K562 (cell line): ENCODE data around the gene EPB41L4B. TPM values are rescaled to one million over a fixed set of nuclear protein-coding genes. Genes with fewer than 3 reads are reported as not detected.
A peak's percentile ranks its signal among the peaks of the same experiment; 100 is the strongest.

ENCODE experiments used
- ATAC-seq: fragments of 200-7000 bp; cut with Tn5 transposase; 3 replicates; pipeline ENCODE4 v1.9.1; 2020; ENCODE audit warnings: moderate library complexity
- BruUV-seq: library from RNA; stranded (reverse); fragments of 400-500 nt; replicated peaks from 2 replicates; lab custom pipeline; 2021; lab: Mats Ljungman, UMichigan
- CTCF ChIA-PET: fragments of 300-600 bp; formaldehyde crosslinking; extraction: SDS; loops from one replicate; lab custom pipeline; 2021; ENCODE audit warnings: low intra/inter-chr PET ratio; lab: Yijun Ruan, JAX
- POLR2A ChIA-PET: fragments of 300-600, 350-650 bp; sonication (Branson Sonifier 250); formaldehyde crosslinking; extraction: SDS; loops from one replicate; lab custom pipeline; 2021; ENCODE audit warnings: antibody characterized with exemption, inconsistent platforms; lab: Yijun Ruan, JAX
- DNase-seq, 4 experiments: peaks; one replicate each; pipeline versions ENCODE4 v3.0.0 to v3.0.0-alpha.2; 2011 to 2018; ENCODE audit warnings: low spot score in 3 of 4, mixed read lengths in 3 of 4; ENCODE audit errors: extremely low read depth in 1 of 4
- FAIRE-seq: peaks from 2 replicates; lab custom pipeline; 2011; peaks lifted over from hg19 to GRCh38; lab: Jason Lieb, UNC
- H2AFZ ChIP-seq: 2 replicates; pipeline ENCODE4 v1.6.0; 2011; ENCODE audit warnings: low read depth, low read length, control low read depth, inconsistent platforms
- H3K27ac ChIP-seq: fragments of 200-600 bp; 3 replicates; pipeline ENCODE4 v1.8.0; 2011; ENCODE audit warnings: low read depth, mild to moderate bottlenecking, control low read depth, inconsistent platforms, low read length, moderate library complexity, mixed read lengths; ENCODE audit errors: extremely low read depth
- H3K27me3 ChIP-seq, 2 experiments: fragments of 300-600 bp in 1 of 2; 2 replicates in 1 of 2; 3 replicates in 1 of 2; pipeline versions ENCODE4 v1.6.0 to v1.8.0; 2011; ENCODE audit warnings: inconsistent platforms in 2 of 2, low read length in 2 of 2, mild to moderate bottlenecking in 1 of 2, mixed read lengths in 1 of 2, moderate library complexity in 1 of 2; ENCODE audit not compliant: control insufficient read depth in 2 of 2, insufficient read depth in 2 of 2
- H3K36me3 ChIP-seq: fragments of 300-600 bp; 3 replicates; pipeline ENCODE4 v1.8.0; 2011; ENCODE audit warnings: mild to moderate bottlenecking, low read length, inconsistent platforms; ENCODE audit not compliant: control insufficient read depth, insufficient read depth
- H3K4me1 ChIP-seq, 2 experiments: fragments of 200-600 bp in 1 of 2; replicated peaks in 1 of 2; 2 replicates in 1 of 2; 3 replicates in 1 of 2; pipeline versions ENCODE4 v1.5.1 to v1.8.0; 2011; ENCODE audit warnings: inconsistent platforms in 2 of 2, low read length in 2 of 2, mild to moderate bottlenecking in 1 of 2, mixed read lengths in 1 of 2, moderate library complexity in 1 of 2; ENCODE audit not compliant: control insufficient read depth in 2 of 2, insufficient read depth in 2 of 2
- H3K4me2 ChIP-seq: 2 replicates; pipeline ENCODE4 v1.6.1; 2011; ENCODE audit warnings: low read length, control low read depth, inconsistent platforms, mixed read lengths; ENCODE audit not compliant: insufficient read depth
- H3K4me3 ChIP-seq: fragments of 200-600 bp; sonication (generic), shearing (Covaris generic); 2 replicates; pipeline ENCODE4 v1.5.1; 2016; ENCODE audit warnings: control low read depth, inconsistent platforms
- H3K79me2 ChIP-seq: fragments of 200-600 bp; 3 replicates; pipeline ENCODE4 v1.8.0; 2011; ENCODE audit warnings: low read length, inconsistent platforms; ENCODE audit not compliant: control insufficient read depth, insufficient read depth
- H3K9ac ChIP-seq, 2 experiments: 2 replicates each; pipeline versions ENCODE4 v1.6.0 to v1.6.1; 2011; ENCODE audit warnings: low read depth in 2 of 2, low read length in 2 of 2, control low read depth in 1 of 2, inconsistent platforms in 1 of 2, mild to moderate bottlenecking in 1 of 2, mixed read lengths in 1 of 2; ENCODE audit not compliant: insufficient read depth in 1 of 2
- H3K9me1 ChIP-seq: one replicate; pipeline ENCODE4 v1.6.0; 2011; ENCODE audit warnings: inconsistent platforms, mild to moderate bottlenecking, low read length, moderate library complexity; ENCODE audit not compliant: control insufficient read depth, insufficient read depth
- H3K9me3 ChIP-seq: replicated peaks from 2 replicates; pipeline ENCODE4 v1.5.1; 2011; ENCODE audit warnings: low read depth, low read length, inconsistent platforms; ENCODE audit not compliant: control insufficient read depth, insufficient read depth
- H4K20me1 ChIP-seq: replicated peaks from 2 replicates; pipeline ENCODE4 v1.6.1; 2011; ENCODE audit warnings: low read length, inconsistent platforms, mixed read lengths; ENCODE audit not compliant: control insufficient read depth, insufficient read depth
- ARID2 ChIP-seq: fragments of 450-650 bp; IDR thresholded peaks from 2 replicates; pipeline ENCODE4 v1.6.1; 2017; ENCODE audit warnings: antibody characterized with exemption, mild to moderate bottlenecking
- ATF3 ChIP-seq, 2 experiments: fragments of 450-650 bp in 1 of 2; sonication (generic) in 1 of 2; formaldehyde crosslinking in 1 of 2; IDR thresholded peaks in 1 of 2; conservative IDR thresholded peaks in 1 of 2; 2 replicates each; pipeline versions ENCODE4 v1.6.1 to v1.8.1; 2016 to 2023; ENCODE audit warnings: mild to moderate bottlenecking in 2 of 2, moderate library complexity in 2 of 2, inconsistent platforms in 1 of 2, missing genetic modification reagents in 1 of 2
- EP400 ChIP-seq: fragments of 450-650 bp; IDR thresholded peaks from 2 replicates; pipeline ENCODE4 v1.6.1; 2017; ENCODE audit warnings: antibody characterized with exemption, mild to moderate bottlenecking, moderate library complexity
- ERF ChIP-seq: fragments of 450-650 bp; formaldehyde crosslinking; IDR thresholded peaks from 2 replicates; pipeline ENCODE4 v1.4.0; 2020; ENCODE audit warnings: mild to moderate bottlenecking, mixed read lengths
- ILK ChIP-seq: fragments of 450-650 bp; IDR thresholded peaks from 2 replicates; pipeline ENCODE4 v1.6.1; 2016; ENCODE audit warnings: missing genetic modification characterization, low read depth, mild to moderate bottlenecking, missing compliant biosample characterization, moderate library complexity, borderline replicate concordance
- MED1 ChIP-seq: sonication (generic); formaldehyde crosslinking; IDR thresholded peaks from 2 replicates; pipeline ENCODE4 v1.8.1; 2023; ENCODE audit warnings: missing genetic modification reagents, borderline replicate concordance
- MEF2D ChIP-seq: conservative IDR thresholded peaks from 2 replicates; pipeline ENCODE4 v1.6.1; 2016; ENCODE audit warnings: low read depth, missing genetic modification characterization, missing compliant biosample characterization
- MNT ChIP-seq, 2 experiments: fragments of 450-650 bp; conservative IDR thresholded peaks; 2 replicates each; pipeline ENCODE4 v1.6.1; 2017; ENCODE audit warnings: mild to moderate bottlenecking in 2 of 2, moderate library complexity in 2 of 2
- SRSF7 ChIP-seq: fragments of 200-400 bp; formaldehyde crosslinking; optimal IDR thresholded peaks from 2 replicates; pipeline ENCODE3; 2017; ENCODE audit warnings: mild to moderate bottlenecking, low read depth, low read length
- TOE1 ChIP-seq, 2 experiments: fragments of 450-650 bp in 1 of 2; sonication (generic) in 1 of 2; formaldehyde crosslinking in 1 of 2; IDR thresholded peaks; 2 replicates each; pipeline versions ENCODE4 v1.7.1 to v1.8.0; 2016 to 2022; ENCODE audit warnings: borderline replicate concordance in 2 of 2, mild to moderate bottlenecking in 2 of 2, antibody characterized with exemption in 1 of 2, inconsistent platforms in 1 of 2, low read depth in 1 of 2, missing genetic modification reagents in 1 of 2, moderate library complexity in 1 of 2
- ZBTB7A ChIP-seq: IDR thresholded peaks from 2 replicates; pipeline ENCODE4 v1.6.1; 2011; ENCODE audit warnings: low read depth, mild to moderate bottlenecking, low read length, moderate library complexity, borderline replicate concordance; ENCODE audit not compliant: control insufficient read depth
- ZNF764 ChIP-seq: fragments of 250-450 bp; sonication (Bioruptor Pico); IDR thresholded peaks from 2 replicates; pipeline ENCODE4 v1.4.0; 2020; ENCODE audit warnings: low read depth, mild to moderate bottlenecking, moderate library complexity
- ZNF785 ChIP-seq: fragments of 250-450 bp; sonication (Bioruptor Pico); IDR thresholded peaks from 2 replicates; pipeline ENCODE4 v1.4.0; 2020; ENCODE audit warnings: mild to moderate bottlenecking
- WGBS: fragments of 100-300 bp; shearing (Covaris generic); methylation state at CpG from one replicate; pipeline ENCODE4 v1.1.6; 2016; ENCODE audit warnings: low coverage, mixed read lengths; ENCODE audit not compliant: insufficient coverage; ENCODE audit errors: missing lambda C conversion rate; 5-methylcytosine and 5-hydroxymethylcytosine counted together
- in situ Hi-C: fragments of 300-500 bp; cut with MboI; formaldehyde crosslinking; loops from 4 replicates; pipeline ENCODE4 v1.15.0; 2018; ENCODE audit warnings: inconsistent platforms, mixed read lengths
- intact Hi-C: fragments of 100-400 bp; cut with micrococcal nuclease; formaldehyde crosslinking; loops from 2 replicates; pipeline ENCODE4 v1.14.2; 2022
- polyA plus RNA-seq, 8 experiments: library from polyadenylated mRNA; depleted of rRNA in 4 of 8; stranded (reverse) in 5 of 8; unstranded in 3 of 8; fragments of >200 nt; fragmentation: Nextera tagmentation in 2 of 8; fragmentation: Illumina TruSeq in 1 of 8; extraction: Ambion mirVana in 2 of 8; extraction: Trizol in 1 of 8; gene quantifications; 2 replicates each; pipeline versions ENCODE4 v1.2.1 to v1.2.3, GENCODE V29; 2011 to 2014; ENCODE audit warnings: inconsistent platforms in 1 of 8, missing spikeins in 1 of 8
- total RNA-seq, 7 experiments: library from RNA; depleted of rRNA in 6 of 7; stranded (reverse); fragments of >200 nt in 6 of 7; fragmentation: Illumina TruSeq in 2 of 7; extraction: Trizol in 2 of 7; gene quantifications; 2 replicates each; pipeline versions ENCODE4 v1.2.1 to v1.2.3, GENCODE V29; 2011 to 2021; ENCODE audit warnings: low replicate concordance in 1 of 7
- TF ChIP-seq, protein P1 (sequence below): fragments of 450-650 bp; IDR thresholded peaks from 2 replicates; pipeline ENCODE4 v1.6.1; 2016
- TF ChIP-seq, protein P2 (sequence below), 3 experiments: IDR thresholded peaks in 2 of 3; conservative IDR thresholded peaks in 1 of 3; 2 replicates each; pipeline ENCODE4 v1.5.1; 2011 to 2012; ENCODE audit warnings: low read length in 3 of 3, mild to moderate bottlenecking in 3 of 3, control low read depth in 2 of 3, improper control_type of control experiment in 1 of 3, inconsistent platforms in 1 of 3, low read depth in 1 of 3, mixed read lengths in 1 of 3, moderate library complexity in 1 of 3; ENCODE audit not compliant: insufficient read depth in 2 of 3

The EPB41L4B gene
- total and polyA plus RNA-seq, 9 of the 15 experiments (the other 6 are each of a cell fraction or from before 2014, with no cell fraction given) = 0.09 to 0.38 (median 0.21) TPM

GRCh38 chr9:109198736-109199382 lies 122.0 kb downstream of the EPB41L4B start:
- ChIA-PET POLR2A (no interaction called here), CTCF (no interaction called here)
- no TSS peak for BruUV-seq
- Histone ChIP-seq H3K9me3 (no peaks in the 10 kb centered on the region), H4K20me1 (no peaks in the 10 kb centered on the region), H3K4me3 (no peak overlapping the region), H3K27ac (no peak overlapping the region), H3K36me3 (no peaks in the 10 kb centered on the region), H2AFZ (no peak overlapping the region), H3K79me2 (no peaks in the 10 kb centered on the region), H3K9me1 (no peaks in the 10 kb centered on the region), H3K9ac (no peak overlapping the region), H3K4me2 (no peak overlapping the region), H3K27me3 (peaks cover 12 to 16% of the 10 kb centered on the region in 2 experiments), H3K4me1 (no peaks in the 10 kb centered on the region)
- FAIRE-seq (peak; percentile 79), ATAC-seq (peak; percentile 88), DNase-seq (peak; percentile 39 to 50 (median 43))
- 2% methylated on average over 6 of the region's 6 CpGs for WGBS
- in situ Hi-C loops (no loop called here), intact Hi-C loops (loop anchor here (5.0 kb wide), 2 partner anchors 267 to 268 kb away; partner anchors contain the start of genes ABITRAM and ELP1)
- TF ChIP-seq SRSF7 = no peak
- no peak for TF ChIP-seq ZNF785 (CRISPR knock-in tag)
- TF ChIP-seq ZNF764 (CRISPR knock-in tag) = no peak
- TF ChIP-seq ATF3 (IDR thresholded peaks at IDR 0.05) = no peak
- no peak for TF ChIP-seq ATF3 (CRISPR knock-in tag; conservative IDR thresholded peaks at IDR 0.05)
- TF ChIP-seq ARID2 = no peak
- no peak for TF ChIP-seq EP400
- 0 out of 4 replicates have a peak, but pooled peaks have one; percentile 26 to 31 for TF ChIP-seq MNT (conservative IDR thresholded peaks at IDR 0.05)
- TF ChIP-seq, protein P1, sequence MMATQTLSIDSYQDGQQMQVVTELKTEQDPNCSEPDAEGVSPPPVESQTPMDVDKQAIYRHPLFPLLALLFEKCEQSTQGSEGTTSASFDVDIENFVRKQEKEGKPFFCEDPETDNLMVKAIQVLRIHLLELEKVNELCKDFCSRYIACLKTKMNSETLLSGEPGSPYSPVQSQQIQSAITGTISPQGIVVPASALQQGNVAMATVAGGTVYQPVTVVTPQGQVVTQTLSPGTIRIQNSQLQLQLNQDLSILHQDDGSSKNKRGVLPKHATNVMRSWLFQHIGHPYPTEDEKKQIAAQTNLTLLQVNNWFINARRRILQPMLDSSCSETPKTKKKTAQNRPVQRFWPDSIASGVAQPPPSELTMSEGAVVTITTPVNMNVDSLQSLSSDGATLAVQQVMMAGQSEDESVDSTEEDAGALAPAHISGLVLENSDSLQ = no peak
- no peak for TF ChIP-seq ERF (CRISPR knock-in tag)
- TF ChIP-seq MED1 (CRISPR knock-in tag) = no peak
- no peak for TF ChIP-seq MEF2D
- TF ChIP-seq, protein P2, sequence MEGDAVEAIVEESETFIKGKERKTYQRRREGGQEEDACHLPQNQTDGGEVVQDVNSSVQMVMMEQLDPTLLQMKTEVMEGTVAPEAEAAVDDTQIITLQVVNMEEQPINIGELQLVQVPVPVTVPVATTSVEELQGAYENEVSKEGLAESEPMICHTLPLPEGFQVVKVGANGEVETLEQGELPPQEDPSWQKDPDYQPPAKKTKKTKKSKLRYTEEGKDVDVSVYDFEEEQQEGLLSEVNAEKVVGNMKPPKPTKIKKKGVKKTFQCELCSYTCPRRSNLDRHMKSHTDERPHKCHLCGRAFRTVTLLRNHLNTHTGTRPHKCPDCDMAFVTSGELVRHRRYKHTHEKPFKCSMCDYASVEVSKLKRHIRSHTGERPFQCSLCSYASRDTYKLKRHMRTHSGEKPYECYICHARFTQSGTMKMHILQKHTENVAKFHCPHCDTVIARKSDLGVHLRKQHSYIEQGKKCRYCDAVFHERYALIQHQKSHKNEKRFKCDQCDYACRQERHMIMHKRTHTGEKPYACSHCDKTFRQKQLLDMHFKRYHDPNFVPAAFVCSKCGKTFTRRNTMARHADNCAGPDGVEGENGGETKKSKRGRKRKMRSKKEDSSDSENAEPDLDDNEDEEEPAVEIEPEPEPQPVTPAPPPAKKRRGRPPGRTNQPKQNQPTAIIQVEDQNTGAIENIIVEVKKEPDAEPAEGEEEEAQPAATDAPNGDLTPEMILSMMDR (IDR thresholded peaks at IDR 0.05 in 2 of 3, conservative IDR thresholded peaks at IDR 0.05 in 1 of 3; ENCODE audit: insufficient read depth in 2 of 3, low read depth in 1 of 3, low read length in 3 of 3) = peak; percentile 60 to 66 (median 61); a peak in 5 of 6 replicates
- no peak for TF ChIP-seq ZBTB7A
- no peak for TF ChIP-seq ILK (tag)
- no peak for TF ChIP-seq TOE1 (IDR thresholded peaks at IDR 0.05; ENCODE audit: borderline replicate concordance)
- no peak for TF ChIP-seq TOE1 (CRISPR knock-in tag; IDR thresholded peaks at IDR 0.05; ENCODE audit: borderline replicate concordance, low read depth)
